Common myeloid progenitor, CD34-positive (primary cell): ENCODE data around the gene ATF6.

ENCODE experiments used
- CTCF ChIA-PET: fragments of 350-600 bp; sonication (Branson Sonifier 250); formaldehyde crosslinking; loops from one replicate; lab custom pipeline; 2021; ENCODE audit warnings: antibody characterized with exemption; lab: Charles Lee
- POLR2A ChIA-PET: fragments of 350-600 bp; sonication (Branson Sonifier 250); formaldehyde crosslinking; loops from one replicate; lab custom pipeline; 2021; ENCODE audit warnings: antibody characterized with exemption; lab: Charles Lee
- DNase-seq, 3 donors: peaks; one replicate each; pipeline versions ENCODE4 v3.0.0 to v3.0.0-alpha.2; 2013
- H3K27ac ChIP-seq, 2 experiments: 1 replicate in 1 of 2; 2 replicates in 1 of 2; pipeline ENCODE4 v1.7.0; 2013; ENCODE audit warnings: inconsistent platforms in 2 of 2, low read length in 2 of 2, mild to moderate bottlenecking in 2 of 2, low read depth in 1 of 2, moderate library complexity in 1 of 2; ENCODE audit not compliant: severe bottlenecking in 2 of 2, insufficient read depth in 1 of 2, poor library complexity in 1 of 2
- H3K27me3 ChIP-seq, 5 experiments: replicated peaks in 2 of 5; 1 replicate in 3 of 5; 2 replicates in 2 of 5; pipeline versions ENCODE4 v1.6.1 to v1.7.0; 2013; ENCODE audit warnings: low read length in 4 of 5, mild to moderate bottlenecking in 2 of 5, moderate library complexity in 2 of 5, inconsistent platforms in 1 of 5; ENCODE audit not compliant: insufficient read depth in 5 of 5, control insufficient read depth in 4 of 5
- H3K36me3 ChIP-seq, 4 experiments: 1 replicate in 2 of 4; 2 replicates in 2 of 4; pipeline versions ENCODE4 v1.6.1 to v1.7.0; 2013; ENCODE audit warnings: low read length in 3 of 4, control low read depth in 1 of 4, mild to moderate bottlenecking in 1 of 4; ENCODE audit not compliant: control insufficient read depth in 4 of 4, insufficient read depth in 4 of 4
- H3K4me1 ChIP-seq, 4 experiments: 1 replicate in 3 of 4; 2 replicates in 1 of 4; pipeline versions ENCODE4 v1.6.1 to v1.7.1; 2013; ENCODE audit warnings: low read length in 3 of 4, mild to moderate bottlenecking in 3 of 4, control low read depth in 1 of 4, inconsistent platforms in 1 of 4, moderate library complexity in 1 of 4; ENCODE audit not compliant: control insufficient read depth in 4 of 4, insufficient read depth in 4 of 4; ENCODE audit errors: control extremely low read depth in 1 of 4
- H3K4me3 ChIP-seq, 7 experiments: 1 replicate in 4 of 7; 2 replicates in 3 of 7; pipeline versions ENCODE4 v1.5.1 to v1.7.0; 2013; ENCODE audit warnings: mild to moderate bottlenecking in 7 of 7, low read length in 6 of 7, moderate library complexity in 6 of 7, inconsistent platforms in 2 of 7, low read depth in 2 of 7, control low read depth in 1 of 7; ENCODE audit not compliant: insufficient read depth in 4 of 7, control insufficient read depth in 1 of 7; ENCODE audit errors: extremely low read depth in 1 of 7
- H3K9me3 ChIP-seq, 5 experiments: 1 replicate in 4 of 5; 2 replicates in 1 of 5; pipeline versions ENCODE4 v1.6.1 to v1.7.1; 2013; ENCODE audit warnings: low read length in 4 of 5, mild to moderate bottlenecking in 2 of 5, inconsistent platforms in 1 of 5, low read depth in 1 of 5, moderate library complexity in 1 of 5; ENCODE audit not compliant: control insufficient read depth in 4 of 5, insufficient read depth in 2 of 5; ENCODE audit errors: control extremely low read depth in 1 of 5
- WGBS: methylation state at CpG from one replicate; pipeline ENCODE4 v1.1.5; 2013; ENCODE audit not compliant: insufficient coverage; 5-methylcytosine and 5-hydroxymethylcytosine counted together

The ATF6 gene

GRCh38 chr1:161910604-161911003 lies 144.5 kb downstream of the ATF6 start:
- Histone ChIP-seq H3K4me1 (no peaks in the 10 kb centered on the region), H3K4me3 (no peak overlapping the region), H3K9me3 (no peaks in the 10 kb centered on the region), H3K36me3 (peaks cover 10 to 32% (median 24%) of the 10 kb centered on the region in 4 experiments), H3K27me3 (no peaks in the 10 kb centered on the region), H3K27ac (no peak overlapping the region)
- ChIA-PET POLR2A (no interaction called here), CTCF (no interaction called here)
- DNase-seq, result no peak

GRCh38 chr1:161913482-161914140 lies 147.5 kb downstream of the ATF6 start:
- DNase-seq, result no peak
- CTCF ChIA-PET, result no interaction called here

GRCh38 chr1:161914595-161914994 lies 148.5 kb downstream of the ATF6 start:
- Histone ChIP-seq H3K27me3 (no peaks in the 10 kb centered on the region), H3K27ac (no peak overlapping the region), H3K9me3 (no peaks in the 10 kb centered on the region), H3K4me1 (peaks cover 0 to 10% (median 4%) of the 10 kb centered on the region in 4 experiments), H3K36me3 (peaks cover 14 to 43% (median 31%) of the 10 kb centered on the region in 4 experiments), H3K4me3 (no peak overlapping the region)
- ChIA-PET CTCF (interaction anchor here (1.0 to 1.3 kb wide), 2 partner anchors 10 to 19 kb away, joined by 3 to 8 read pairs; no protein-coding TSS in a partner anchor), POLR2A (no interaction called here)
- 100% methylated on average over 1 of the region's 1 CpG for WGBS
- no peak for DNase-seq

More at GRCh38 chr1:161913482-161914140, 147.5 kb downstream of the ATF6 start:
- POLR2A ChIA-PET, result no interaction called here
- Histone ChIP-seq H3K36me3 (peaks cover 17 to 43% (median 32%) of the 10 kb centered on the region in 4 experiments), H3K27ac (no peak overlapping the region), H3K4me1 (peaks cover 0 to 1% (median 0%) of the 10 kb centered on the region in 4 experiments), H3K4me3 (no peak overlapping the region), H3K27me3 (no peaks in the 10 kb centered on the region), H3K9me3 (no peaks in the 10 kb centered on the region)

DNA sequence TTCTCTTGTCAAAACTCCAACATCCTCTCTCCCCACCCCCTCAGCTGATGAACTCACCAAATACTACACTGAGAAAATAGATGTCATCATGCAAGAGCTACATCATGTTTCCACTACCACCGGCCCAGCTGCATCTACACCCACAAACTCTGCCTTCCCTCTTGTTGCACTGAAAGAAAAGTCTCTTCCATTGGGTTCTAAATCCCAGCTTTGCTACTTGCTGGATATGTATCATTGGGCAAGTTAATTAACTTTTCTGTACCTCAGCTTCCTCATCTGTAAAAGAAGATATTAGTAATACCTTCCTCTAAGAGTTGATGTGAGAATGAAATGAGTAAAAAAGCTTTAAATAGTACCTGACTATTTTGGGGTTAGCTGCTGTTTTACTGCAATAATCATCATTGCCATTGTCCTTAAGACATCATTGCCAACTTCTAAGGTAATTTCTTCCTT lies 149.0 kb downstream of the ATF6 start:
- no peak overlapping the region for H3K4me3 ChIP-seq
- H3K27me3 ChIP-seq, result no peaks in the 10 kb centered on the region
- peaks cover 0 to 10% (median 5%) of the 10 kb centered on the region in 4 experiments for H3K4me1 ChIP-seq
- H3K9me3 ChIP-seq, result no peaks in the 10 kb centered on the region
- H3K36me3 ChIP-seq, result peaks cover 14 to 43% (median 31%) of the 10 kb centered on the region in 4 experiments
- H3K27ac ChIP-seq, result no peak overlapping the region
- no peak for DNase-seq
- WGBS, result no CpG with 5 or more reads among the region's 1 CpG
- CTCF ChIA-PET, result interaction anchor here (1.0 to 1.3 kb wide), 2 partner anchors 10 to 19 kb away, joined by 3 to 8 read pairs; no protein-coding TSS in a partner anchor
- POLR2A ChIA-PET, result no interaction called here

GRCh38 chr1:161915978-161916377 lies 149.9 kb downstream of the ATF6 start:
- Histone ChIP-seq H3K4me1 (peaks cover 0 to 10% (median 5%) of the 10 kb centered on the region in 4 experiments), H3K36me3 (peaks cover 14 to 43% (median 31%) of the 10 kb centered on the region in 4 experiments), H3K4me3 (no peak overlapping the region), H3K27me3 (no peaks in the 10 kb centered on the region), H3K9me3 (no peaks in the 10 kb centered on the region), H3K27ac (no peak overlapping the region)
- WGBS, result 100% methylated on average over 1 of the region's 2 CpGs
- ChIA-PET CTCF (interaction anchor here (1.3 kb wide), 1 partner anchor 11 kb away, joined by 8 read pairs; no protein-coding TSS in a partner anchor), POLR2A (no interaction called here)
- no peak for DNase-seq

DNA sequence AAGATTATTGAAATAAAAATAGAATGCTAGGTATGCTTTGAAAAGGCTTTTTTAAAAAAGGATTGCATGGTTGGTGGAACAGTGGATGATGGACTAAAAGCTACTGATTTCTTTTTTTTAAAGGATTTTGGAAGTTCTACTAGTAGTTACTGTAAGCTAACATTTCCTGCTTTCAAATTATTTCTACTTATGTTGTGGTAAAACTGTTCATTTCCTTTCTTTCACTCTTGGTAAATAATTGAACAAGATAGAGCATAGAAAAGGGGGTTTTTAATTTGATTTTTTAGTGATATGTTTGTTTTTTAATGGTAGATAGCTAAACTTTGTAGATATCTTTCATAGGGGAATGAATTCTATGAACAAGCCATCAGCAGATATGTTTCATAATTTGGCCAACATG lies 153.1 kb downstream of the ATF6 start:
- H3K27me3 ChIP-seq, result no peaks in the 10 kb centered on the region

DNA sequence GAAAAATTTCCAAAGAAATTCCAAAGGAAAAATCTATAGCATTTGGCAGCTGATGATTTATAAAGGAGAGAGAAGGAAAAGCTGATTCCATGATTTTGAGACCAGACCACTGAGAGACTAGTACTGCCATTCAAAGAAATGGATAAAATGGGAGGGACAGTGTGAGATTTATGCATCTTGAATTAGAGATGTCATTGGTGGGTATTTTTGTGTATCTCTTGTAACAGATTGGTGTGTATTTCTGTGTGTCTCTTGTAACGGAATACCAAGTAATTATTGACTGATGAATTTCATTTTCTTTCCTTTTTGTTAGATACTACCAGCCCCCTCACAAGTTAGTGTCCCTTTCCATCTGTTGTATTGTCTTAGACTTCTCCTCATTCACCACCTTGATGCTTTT lies 155.4 kb downstream of the ATF6 start:
- H3K27me3 ChIP-seq, result no peaks in the 10 kb centered on the region
- no peak overlapping the region for H3K4me3 ChIP-seq
- POLR2A ChIA-PET, result no interaction called here
- CTCF ChIA-PET, result interaction anchor here (0.5 kb wide), 1 partner anchor 16 kb away, joined by 3 read pairs; no protein-coding TSS in a partner anchor
- H3K27ac ChIP-seq, result no peak overlapping the region
- DNase-seq, result no peak
- peaks cover 0 to 10% (median 5%) of the 10 kb centered on the region in 4 experiments for H3K4me1 ChIP-seq
- H3K9me3 ChIP-seq, result peaks cover 0 to 1% (median 0%) of the 10 kb centered on the region in 5 experiments
- WGBS, result no CpG with 5 or more reads among the region's 1 CpG
- H3K36me3 ChIP-seq, result peaks cover 12 to 22% (median 13%) of the 10 kb centered on the region in 4 experiments

More for the DNA sequence above, 153.1 kb downstream of the ATF6 start:
- peaks cover 0 to 1% (median 0%) of the 10 kb centered on the region in 5 experiments for H3K9me3 ChIP-seq
- ChIA-PET POLR2A (no interaction called here), CTCF (interaction anchor here (1.2 kb wide), 1 partner anchor 14 kb away, joined by 3 read pairs; no protein-coding TSS in a partner anchor)
- peaks cover 17 to 32% (median 28%) of the 10 kb centered on the region in 4 experiments for H3K36me3 ChIP-seq
- no peak overlapping the region for H3K4me3 ChIP-seq
- peak in 1 of 3 donors; percentile 13 for DNase-seq
- peak overlapping the region in 1 of 2 experiments; percentile 35 for H3K27ac ChIP-seq
- peaks cover 0 to 10% (median 5%) of the 10 kb centered on the region in 4 experiments for H3K4me1 ChIP-seq
